GM12878 (cell line): ENCODE data around the gene HOXD1. TPM values are rescaled to one million over a fixed set of nuclear protein-coding genes. Genes with fewer than 3 reads are reported as not detected.
A peak's percentile ranks its signal among the peaks of the same experiment; 100 is the strongest.

ENCODE experiments used
- ATAC-seq: fragments of 200-7000 bp; cut with Tn5 transposase; 3 replicates; pipeline ENCODE4 v1.9.1; 2020; ENCODE audit warnings: mild to moderate bottlenecking, moderate library complexity
- Bru-seq: library from RNA; stranded (reverse); fragments of 400-500 nt; gene quantifications from one replicate; lab custom pipeline; 2021; lab: Mats Ljungman, UMichigan
- BruChase-seq, 2 experiments: library from RNA; stranded (reverse); fragments of 400-500 nt; gene quantifications; one replicate each; lab custom pipeline; 2021; lab: Mats Ljungman, UMichigan
- BruUV-seq: library from RNA; stranded (reverse); fragments of 400-500 nt; replicated peaks from 2 replicates; lab custom pipeline; 2021; lab: Mats Ljungman, UMichigan
- CTCF ChIA-PET: fragments of 300-600 bp; sonication (Branson Sonifier 250); formaldehyde crosslinking; extraction: SDS; loops from one replicate; lab custom pipeline; 2021; ENCODE audit warnings: inconsistent platforms; lab: Yijun Ruan, JAX
- POLR2A ChIA-PET: fragments of 350-600 bp; formaldehyde crosslinking; extraction: SDS; loops from one replicate; lab custom pipeline; 2021; ENCODE audit warnings: inconsistent platforms; lab: Charles Lee
- RAD21 ChIA-PET: fragments of 300-600 bp; sonication (Branson Sonifier 250); formaldehyde crosslinking; loops from one replicate; lab custom pipeline; 2023; ENCODE audit warnings: antibody characterized with exemption; ENCODE audit not compliant: unreplicated experiment; lab: Charles Lee
- SMC1A ChIA-PET: fragments of 300-600 bp; sonication (Branson Sonifier 250); formaldehyde crosslinking; loops from one replicate; lab custom pipeline; 2023; ENCODE audit not compliant: unreplicated experiment, uncharacterized antibody; lab: Charles Lee
- DNase-seq: peaks from one replicate; pipeline ENCODE4 v3.0.0-alpha.2; 2011; ENCODE audit warnings: low read depth, low spot score
- FAIRE-seq: peaks from 3 replicates; lab custom pipeline; 2011; peaks lifted over from hg19 to GRCh38; lab: Jason Lieb, UNC
- H2AFZ ChIP-seq: 2 replicates; pipeline ENCODE4 v1.6.0; 2011; ENCODE audit warnings: low read depth, low read length, control low read depth; ENCODE audit not compliant: control insufficient read depth
- H3K27ac ChIP-seq: 2 replicates; pipeline ENCODE4 v1.5.1; 2011; ENCODE audit warnings: control low read depth; ENCODE audit not compliant: control insufficient read depth, insufficient read depth
- H3K27me3 ChIP-seq, 2 experiments: replicated peaks in 1 of 2; 2 replicates each; pipeline versions ENCODE4 v1.6.0 to v1.6.1; 2011; ENCODE audit warnings: low read length in 1 of 2; ENCODE audit not compliant: control insufficient read depth in 2 of 2, insufficient read depth in 2 of 2
- H3K36me3 ChIP-seq, 2 experiments: 2 replicates each; pipeline ENCODE4 v1.5.1; 2011; ENCODE audit warnings: low read length in 1 of 2; ENCODE audit not compliant: control insufficient read depth in 2 of 2, insufficient read depth in 2 of 2
- H3K4me1 ChIP-seq: 2 replicates; pipeline ENCODE4 v1.6.1; 2011; ENCODE audit warnings: mild to moderate bottlenecking, low read length, moderate library complexity, mixed read lengths; ENCODE audit not compliant: control insufficient read depth, insufficient read depth
- H3K4me2 ChIP-seq: 2 replicates; pipeline ENCODE4 v1.6.0; 2011; ENCODE audit warnings: control low read depth; ENCODE audit not compliant: control insufficient read depth, insufficient read depth
- H3K4me3 ChIP-seq: fragments of 200-600 bp; sonication (generic); 2 replicates; pipeline ENCODE4 v1.5.1; 2016
- H3K79me2 ChIP-seq: 2 replicates; pipeline ENCODE4 v1.6.0; 2011; ENCODE audit warnings: low read length; ENCODE audit not compliant: control insufficient read depth, insufficient read depth
- H3K9ac ChIP-seq: 2 replicates; pipeline ENCODE4 v1.8.0; 2011; ENCODE audit warnings: low read length, control low read depth, mixed read lengths; ENCODE audit not compliant: control insufficient read depth, insufficient read depth
- H3K9me3 ChIP-seq: replicated peaks from 3 replicates; pipeline ENCODE4 v1.5.1; 2011; ENCODE audit warnings: mild to moderate bottlenecking, low read length; ENCODE audit not compliant: control insufficient read depth, insufficient read depth
- H4K20me1 ChIP-seq: 2 replicates; pipeline ENCODE4 v1.6.0; 2011; ENCODE audit not compliant: control insufficient read depth, insufficient read depth
- CEBPB ChIP-seq, 2 experiments: fragments of 150-350 bp in 1 of 2; IDR thresholded peaks; 2 replicates each; pipeline ENCODE4 v1.6.1; 2012 to 2014; ENCODE audit warnings: low read depth in 2 of 2, low read length in 2 of 2, borderline replicate concordance in 1 of 2, inconsistent platforms in 1 of 2
- CREB1 ChIP-seq: IDR thresholded peaks from 2 replicates; pipeline ENCODE4 v1.6.1; 2012; ENCODE audit warnings: low read depth, mild to moderate bottlenecking, inconsistent platforms
- E2F4 ChIP-seq: IDR thresholded peaks from 2 replicates; pipeline ENCODE4 v1.6.1; 2012; ENCODE audit warnings: low read depth, low read length, improper control_type of control experiment
- EZH2 ChIP-seq: IDR thresholded peaks from 2 replicates; pipeline ENCODE4 v1.6.1; 2012; ENCODE audit warnings: low read depth, mild to moderate bottlenecking, control low read depth, inconsistent platforms, low read length, borderline replicate concordance; ENCODE audit not compliant: control insufficient read depth
- IRF3 ChIP-seq: fragments of 450-650 bp; IDR thresholded peaks from 2 replicates; pipeline ENCODE4 v1.6.1; 2014; ENCODE audit warnings: mild to moderate bottlenecking
- SREBF1 ChIP-seq: IDR thresholded peaks from 2 replicates; pipeline ENCODE4 v1.6.1; 2012; ENCODE audit warnings: mild to moderate bottlenecking, low read length
- SUZ12 ChIP-seq: fragments of 200-600 bp; sonication (generic); IDR thresholded peaks from one replicate; pipeline ENCODE4 v1.6.1; 2018; ENCODE audit warnings: antibody characterized with exemption, mild to moderate bottlenecking; ENCODE audit not compliant: unreplicated experiment
- TAF1 ChIP-seq: IDR thresholded peaks from 2 replicates; pipeline ENCODE4 v1.6.1; 2011; ENCODE audit warnings: mild to moderate bottlenecking, low read depth, low read length, borderline replicate concordance
- USF1 ChIP-seq: IDR thresholded peaks from 2 replicates; pipeline ENCODE4 v1.6.1; 2011; ENCODE audit warnings: borderline replicate concordance, low read depth, mild to moderate bottlenecking, moderate library complexity, mixed read lengths, low read length; ENCODE audit not compliant: insufficient read depth; ENCODE audit errors: extremely low read length
- ZNF687 ChIP-seq: fragments of 450-650 bp; IDR thresholded peaks from 2 replicates; pipeline ENCODE4 v1.6.1; 2017; ENCODE audit warnings: mild to moderate bottlenecking, moderate library complexity
- WGBS: methylation state at CpG from one replicate; pipeline ENCODE4 v1.1.6; 2016; ENCODE audit warnings: low lambda C conversion rate; ENCODE audit not compliant: insufficient replicate concordance, insufficient coverage; ENCODE audit errors: missing lambda C conversion rate; 5-methylcytosine and 5-hydroxymethylcytosine counted together
- in situ Hi-C: fragments of 300-500 bp; cut with MboI; formaldehyde crosslinking; loops from 9 replicates; pipeline ENCODE4 v1.14.3; 2018; ENCODE audit warnings: mixed read lengths
- intact Hi-C: fragments of 100-400 bp; cut with micrococcal nuclease; formaldehyde crosslinking; loops from one replicate; pipeline ENCODE4 v1.14.2; 2022; ENCODE audit not compliant: unreplicated experiment
- long read RNA-seq, 2 experiments: library from polyadenylated mRNA; unstranded; transcript quantifications; one replicate each; pipeline ENCODE4 v2.0.0, GENCODE V29; 2019 to 2020
- polyA minus RNA-seq, 3 experiments: library from RNA; depleted of rRNA, polyadenylated mRNA; stranded (reverse); fragments of >200 nt; gene quantifications; 2 replicates each; pipeline ENCODE4 v1.2.3, GENCODE V29; 2011
- polyA plus RNA-seq, 11 experiments: library from polyadenylated mRNA; depleted of rRNA in 4 of 11; unstranded in 6 of 11; stranded (reverse) in 5 of 11; fragments of >200 nt; fragmentation: Nextera tagmentation in 4 of 11; fragmentation: Illumina TruSeq in 1 of 11; extraction: Ambion mirVana in 4 of 11; extraction: Trizol in 1 of 11; gene quantifications; 1 replicate in 1 of 11; 2 replicates in 10 of 11; pipeline versions ENCODE4 v1.2.1 to v1.2.3, GENCODE V29; 2011 to 2016; ENCODE audit warnings: inconsistent platforms in 2 of 11, missing spikeins in 2 of 11, low read depth in 1 of 11
- total RNA-seq, 4 experiments: library from RNA; depleted of rRNA in 3 of 4; stranded (reverse); fragments of >200 nt in 3 of 4; fragmentation: Illumina TruSeq in 1 of 4; extraction: Trizol in 1 of 4; gene quantifications; 2 replicates each; pipeline versions ENCODE4 v1.2.1 to v1.2.3, GENCODE V29; 2013 to 2021

Gene HOXD1
- total RNA-seq (2013; cell fraction: nucleolus; rRNA removed) = not detected in 2 replicates
- total RNA-seq (2014; rRNA removed) (not detected in 2 replicates), total RNA-seq (2014; rRNA removed; fragmentation: Illumina TruSeq; extraction: Trizol) (not detected in 2 replicates), total RNA-seq (2021) (not detected in 2 replicates), polyA plus RNA-seq (2011; rRNA removed) (not detected in 2 replicates), polyA plus RNA-seq (2014; fragmentation: Illumina TruSeq; extraction: Trizol) (not detected in 2 replicates), polyA plus RNA-seq (2014; fragmentation: Nextera tagmentation; extraction: Ambion mirVana) (not detected), polyA plus RNA-seq (2014; rRNA removed) (not detected in 2 replicates), polyA plus RNA-seq (2016; fragmentation: Nextera tagmentation; extraction: Ambion mirVana) (not detected), polyA minus RNA-seq (2011; rRNA and poly(A)+ RNA removed) (not detected in 2 replicates), Bru-seq, nascent RNA (percentile 23 among the genes with signal in this experiment), BruChase-seq, experiment 1, labeled RNA remaining after a 6-hour chase (not detected), BruChase-seq, experiment 2, labeled RNA remaining after a 2-hour chase (not detected)
- polyA plus RNA-seq (2011; ENCODE audit: low read depth) = not detected
- polyA plus RNA-seq (2011; cell fraction: cytosol; rRNA removed) = not detected in 2 replicates
- polyA plus RNA-seq (2011; cell fraction: nucleus; rRNA removed) = not detected in 2 replicates
- not detected in 2 replicates for polyA plus RNA-seq (2012)
- polyA minus RNA-seq (2011; cell fraction: cytosol; rRNA and poly(A)+ RNA removed) = not detected in 2 replicates
- not detected in 2 replicates for polyA minus RNA-seq (2011; cell fraction: nucleus; rRNA and poly(A)+ RNA removed)
- long read RNA-seq, experiment 1 = 0 reads
- long read RNA-seq, experiment 2 = 0 reads

- no peak for TF ChIP-seq CEBPB (IDR thresholded peaks at IDR 0.05; ENCODE audit: borderline replicate concordance in 1 of 2, low read depth in 2 of 2, low read length in 2 of 2)
- no peak for TF ChIP-seq TAF1
- TF ChIP-seq CREB1 = no peak
- no peak for TF ChIP-seq IRF3
- TF ChIP-seq SREBF1 = no peak
- no peak for TF ChIP-seq E2F4
- TF ChIP-seq ZNF687 = no peak
- no peak for TF ChIP-seq EZH2
- TF ChIP-seq SUZ12 = peak; percentile 54
- peak; percentile 50 for TF ChIP-seq USF1
- TF ChIP-seq, all 136 proteins: peak for 2
- CTCF ChIA-PET = no interaction called here
- Histone ChIP-seq H3K36me3 (no peaks in the 10 kb centered on the region), H3K79me2 (no peaks in the 10 kb centered on the region), H3K9ac (no peak within 1 kb of the TSS), H3K27ac (no peak within 1 kb of the TSS), H3K4me3 (no peak within 1 kb of the TSS), H4K20me1 (no peaks in the 10 kb centered on the region), H3K4me1 (no peaks in the 10 kb centered on the region), H3K9me3 (no peaks in the 10 kb centered on the region; the same call in 2 of the 3 replicates), H3K27me3 (peaks cover 2 to 22% of the 10 kb centered on the region in 2 experiments), H3K4me2 (peak within 1 kb of the TSS; percentile 65; the same call in 1 of the 2 replicates), H2AFZ (no peak within 1 kb of the TSS)
- SMC1A ChIA-PET = interaction anchor here (1.5 kb wide), 1 partner anchor 12 kb away, joined by 4 read pairs; no protein-coding TSS in a partner anchor
- BruUV-seq = no TSS peak
- no peak for ATAC-seq
- in situ Hi-C loops (no loop called here), intact Hi-C loops (no loop called here)
- FAIRE-seq = no peak
- RAD21 ChIA-PET = interaction anchor here (0.5 to 1.3 kb wide), 2 partner anchors 11 to 12 kb away, joined by 4 read pairs; no protein-coding TSS in a partner anchor
- DNase-seq = no peak
- POLR2A ChIA-PET = no interaction called here
- 52% methylated on average over 68 of the region's 68 CpGs for WGBS
These were observed at the start of gene HOXD1 for GRCh38 chr2:176187899-176188773. HOXD1 (plus strand) TSS chr2:176188668; CDS start chr2:176188802, 134 bp downstream.
